BJ (cell line): ENCODE results near the gene MATN1. TPM values are rescaled to one million over a fixed set of nuclear protein-coding genes. Genes with fewer than 3 reads are reported as not detected.

Source experiments
- CTCF ChIA-PET: fragments of 350-600 bp; formaldehyde crosslinking; extraction: SDS; loops from one replicate; lab custom pipeline; 2021; ENCODE audit warnings: antibody characterized with exemption, inconsistent platforms; lab: Yijun Ruan, JAX
- POLR2A ChIA-PET: fragments of 300-600 bp; sonication (Branson Sonifier 250); formaldehyde crosslinking; extraction: SDS; loops from one replicate; lab custom pipeline; 2021; ENCODE audit warnings: antibody characterized with exemption; lab: Charles Lee
- DNase-seq: peaks from one replicate; pipeline ENCODE4 v3.0.0-alpha.2; 2011; ENCODE audit warnings: low read depth
- H3K27me3 ChIP-seq: 2 replicates; pipeline ENCODE4 v1.6.0; 2011; ENCODE audit warnings: low read length; ENCODE audit not compliant: control insufficient read depth, insufficient read depth
- H3K36me3 ChIP-seq: 2 replicates; pipeline ENCODE4 v1.5.1; 2011; ENCODE audit warnings: low read length; ENCODE audit not compliant: control insufficient read depth, insufficient read depth
- H3K4me3 ChIP-seq: 2 replicates; pipeline ENCODE4 v1.5.1; 2011; ENCODE audit warnings: low read depth, mild to moderate bottlenecking, control low read depth, low read length
- polyA minus RNA-seq: library from RNA; depleted of rRNA, polyadenylated mRNA; stranded (reverse); fragments of >200 nt; gene quantifications from 2 replicates; pipeline ENCODE4 v1.2.3, GENCODE V29; 2011; rRNA and poly(A)+ RNA removed
- polyA plus RNA-seq: library from polyadenylated mRNA; depleted of rRNA; stranded (reverse); fragments of >200 nt; gene quantifications from 2 replicates; pipeline ENCODE4 v1.2.3, GENCODE V29; 2011; rRNA removed
- TF ChIP-seq, protein P1 (sequence below): IDR thresholded peaks from 2 replicates; pipeline ENCODE4 v1.5.1; 2011; ENCODE audit warnings: low read depth, mild to moderate bottlenecking, control low read depth, inconsistent platforms, low read length, moderate library complexity; ENCODE audit not compliant: insufficient read depth

MATN1 gene, protein sequence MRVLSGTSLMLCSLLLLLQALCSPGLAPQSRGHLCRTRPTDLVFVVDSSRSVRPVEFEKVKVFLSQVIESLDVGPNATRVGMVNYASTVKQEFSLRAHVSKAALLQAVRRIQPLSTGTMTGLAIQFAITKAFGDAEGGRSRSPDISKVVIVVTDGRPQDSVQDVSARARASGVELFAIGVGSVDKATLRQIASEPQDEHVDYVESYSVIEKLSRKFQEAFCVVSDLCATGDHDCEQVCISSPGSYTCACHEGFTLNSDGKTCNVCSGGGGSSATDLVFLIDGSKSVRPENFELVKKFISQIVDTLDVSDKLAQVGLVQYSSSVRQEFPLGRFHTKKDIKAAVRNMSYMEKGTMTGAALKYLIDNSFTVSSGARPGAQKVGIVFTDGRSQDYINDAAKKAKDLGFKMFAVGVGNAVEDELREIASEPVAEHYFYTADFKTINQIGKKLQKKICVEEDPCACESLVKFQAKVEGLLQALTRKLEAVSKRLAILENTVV
- polyA plus RNA-seq = 0.02 and 0.13 TPM in 2 replicates
- 0.31 and 0.38 TPM in 2 replicates for polyA minus RNA-seq

DNA sequence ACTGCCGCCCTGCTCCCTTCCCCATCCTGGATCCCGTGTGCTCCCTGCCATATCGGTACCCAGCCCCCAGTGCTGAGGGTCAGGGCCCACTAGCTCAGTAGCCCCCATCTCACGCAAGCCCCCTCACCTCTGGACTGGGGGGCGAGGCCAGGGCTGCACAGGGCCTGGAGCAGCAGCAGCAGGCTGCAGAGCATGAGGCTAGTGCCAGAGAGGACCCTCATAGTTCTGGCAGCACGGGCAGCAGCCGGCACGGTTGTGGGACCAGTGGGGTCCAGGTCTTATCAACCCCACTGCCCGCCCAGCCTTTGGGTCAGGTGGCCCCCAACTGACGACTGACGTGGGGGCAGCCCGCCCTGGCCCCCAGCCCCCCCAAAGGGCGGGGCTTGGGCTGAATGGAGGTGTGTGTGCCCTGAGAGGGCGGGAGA is at the start of gene MATN1:
TSS of gene MATN1 (minus strand) at position 255 of the 425 bp plus-strand sequence. CDS start at position 221, 34 bp downstream.
- ChIA-PET CTCF (interaction anchor here (0.7 to 6.5 kb wide), 6 partner anchors 30 to 196 kb away, joined by 3 to 73 read pairs (median 3); no protein-coding TSS in a partner anchor), POLR2A (no interaction called here)
- peaks cover 3% of the 10 kb centered on the region; the same call in 1 of the 2 replicates for H3K36me3 ChIP-seq
- no peak for DNase-seq
- no peak within 1 kb of the TSS for H3K4me3 ChIP-seq
- no peaks in the 10 kb centered on the region for H3K27me3 ChIP-seq
- TF ChIP-seq, protein P1, sequence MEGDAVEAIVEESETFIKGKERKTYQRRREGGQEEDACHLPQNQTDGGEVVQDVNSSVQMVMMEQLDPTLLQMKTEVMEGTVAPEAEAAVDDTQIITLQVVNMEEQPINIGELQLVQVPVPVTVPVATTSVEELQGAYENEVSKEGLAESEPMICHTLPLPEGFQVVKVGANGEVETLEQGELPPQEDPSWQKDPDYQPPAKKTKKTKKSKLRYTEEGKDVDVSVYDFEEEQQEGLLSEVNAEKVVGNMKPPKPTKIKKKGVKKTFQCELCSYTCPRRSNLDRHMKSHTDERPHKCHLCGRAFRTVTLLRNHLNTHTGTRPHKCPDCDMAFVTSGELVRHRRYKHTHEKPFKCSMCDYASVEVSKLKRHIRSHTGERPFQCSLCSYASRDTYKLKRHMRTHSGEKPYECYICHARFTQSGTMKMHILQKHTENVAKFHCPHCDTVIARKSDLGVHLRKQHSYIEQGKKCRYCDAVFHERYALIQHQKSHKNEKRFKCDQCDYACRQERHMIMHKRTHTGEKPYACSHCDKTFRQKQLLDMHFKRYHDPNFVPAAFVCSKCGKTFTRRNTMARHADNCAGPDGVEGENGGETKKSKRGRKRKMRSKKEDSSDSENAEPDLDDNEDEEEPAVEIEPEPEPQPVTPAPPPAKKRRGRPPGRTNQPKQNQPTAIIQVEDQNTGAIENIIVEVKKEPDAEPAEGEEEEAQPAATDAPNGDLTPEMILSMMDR = no peak

DNA sequence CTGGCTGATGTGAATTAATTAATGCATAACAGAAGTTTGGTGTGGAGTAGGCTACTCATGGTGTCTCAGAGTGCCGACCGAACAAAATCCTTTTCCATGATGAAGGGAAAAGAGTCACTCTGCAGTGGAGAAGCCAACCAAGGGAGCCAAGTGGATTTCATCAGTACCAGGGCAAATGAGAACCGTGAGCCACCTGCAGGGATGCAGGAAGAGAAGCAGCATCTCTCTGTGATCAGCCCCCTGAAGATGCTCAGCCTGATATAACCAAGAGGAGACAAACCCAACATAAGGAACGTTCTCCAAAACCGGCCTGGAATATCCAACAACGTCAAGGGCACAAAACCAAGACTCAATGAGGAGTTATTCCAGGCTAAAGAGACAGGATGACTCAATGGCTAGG is 47.6 kb upstream of the MATN1 start:
- H3K36me3 ChIP-seq = no peaks in the 10 kb centered on the region
- no peak overlapping the region for H3K4me3 ChIP-seq
- ChIA-PET POLR2A (no interaction called here), CTCF (interaction anchor here (1.3 to 13.5 kb wide), 3 partner anchors 11 to 51 kb away, joined by 3 to 354 read pairs (median 4); no protein-coding TSS in a partner anchor)
- TF ChIP-seq, protein P1 = no peak
- H3K27me3 ChIP-seq = peaks cover 9% of the 10 kb centered on the region
- no peak for DNase-seq

DNA sequence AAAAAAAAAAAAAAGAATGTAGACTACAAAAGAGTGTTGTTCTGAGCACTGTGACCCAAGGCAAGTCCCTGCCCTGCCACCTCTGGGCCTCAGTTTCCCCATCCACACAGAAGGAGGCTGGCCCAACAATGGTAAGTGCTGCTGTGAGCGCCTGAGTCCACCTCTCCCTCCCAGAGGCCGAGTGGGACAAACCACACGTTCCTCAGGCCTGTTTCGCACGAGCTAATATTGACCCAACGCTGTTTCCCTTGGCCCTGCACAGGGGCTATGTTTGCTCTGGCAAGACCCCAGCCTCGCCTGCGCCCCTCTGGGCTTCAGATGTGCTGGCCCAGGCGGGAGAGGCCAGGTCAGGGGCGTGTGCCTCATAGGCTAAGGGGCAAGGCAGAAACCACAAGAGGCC is 46.8 kb upstream of the MATN1 start:
- ChIA-PET CTCF (interaction anchor here (0.6 to 1.7 kb wide), 3 partner anchors 10 to 12 kb away, joined by 3 read pairs; no protein-coding TSS in a partner anchor), POLR2A (no interaction called here)
- DNase-seq = no peak
- Histone ChIP-seq H3K36me3 (no peaks in the 10 kb centered on the region), H3K27me3 (peaks cover 9% of the 10 kb centered on the region), H3K4me3 (no peak overlapping the region)
- TF ChIP-seq, protein P1 = no peak

DNA sequence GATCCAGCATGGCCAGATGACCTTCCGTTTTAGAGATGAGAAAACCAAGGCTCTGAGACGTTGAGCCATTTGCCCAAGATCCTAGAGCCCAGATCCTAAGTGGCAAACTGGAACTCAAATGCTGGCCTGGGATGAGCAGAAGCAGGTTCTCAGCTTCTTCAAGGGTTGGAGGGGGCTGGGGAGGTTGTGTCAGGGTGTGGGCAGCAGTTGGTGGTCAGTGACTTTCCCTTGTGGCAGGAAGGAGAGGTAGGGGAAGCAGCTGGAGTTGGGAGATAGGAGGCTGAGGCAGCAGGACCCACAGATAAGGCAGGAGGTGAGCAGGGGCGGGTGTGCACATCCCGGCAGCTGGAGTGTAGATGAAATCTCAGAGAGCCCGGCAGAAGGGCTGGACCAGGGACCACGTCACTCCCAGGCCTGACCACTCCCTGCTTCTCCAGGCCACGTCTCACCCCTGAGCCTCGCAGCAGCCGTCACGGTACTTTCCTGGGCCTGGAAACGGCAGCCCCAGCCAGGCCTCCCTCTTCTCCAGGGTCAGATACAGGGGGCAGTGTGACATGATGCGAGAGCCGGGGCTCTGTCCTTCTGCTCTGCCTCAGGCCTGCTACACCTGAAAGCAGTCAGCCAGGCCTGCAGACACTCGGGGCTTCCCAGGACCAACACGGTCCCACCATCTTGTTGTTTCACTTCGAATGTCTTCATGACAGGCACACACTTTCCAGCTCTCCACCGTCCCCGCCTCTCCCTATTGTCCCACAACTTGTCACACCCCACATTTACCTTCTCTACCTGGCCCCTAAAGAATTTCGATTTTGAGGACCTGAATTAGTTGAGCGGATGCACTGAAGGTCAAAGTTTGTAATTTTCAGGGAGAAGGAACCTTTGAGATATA is 45.7 kb upstream of the MATN1 start:
- no peak for DNase-seq
- no peaks in the 10 kb centered on the region for H3K36me3 ChIP-seq
- POLR2A ChIA-PET = no interaction called here
- TF ChIP-seq, protein P1 = no peak
- no peak overlapping the region for H3K4me3 ChIP-seq
- H3K27me3 ChIP-seq = peaks cover 9% of the 10 kb centered on the region
- CTCF ChIA-PET = interaction anchor here (0.6 to 1.7 kb wide), 7 partner anchors 9 to 50 kb away, joined by 3 to 10 read pairs (median 3); partner anchors contain the start of gene MATN1
